H9 (cell line): Measurements from ENCODE around the gene MROH2A. TPM values are rescaled to one million over a fixed set of nuclear protein-coding genes. Genes with fewer than 3 reads are reported as not detected.

Experiments
- DNase-seq: peaks from one replicate; pipeline ENCODE4 v3.0.0-alpha.2; 2017
- H2AFZ ChIP-seq: one replicate; pipeline ENCODE4 v1.6.1; 2013; ENCODE audit warnings: mild to moderate bottlenecking, low read length, control low read depth, moderate library complexity
- H2AK5ac ChIP-seq: 2 replicates; pipeline ENCODE4 v1.6.1; 2013; ENCODE audit warnings: low read length, control low read depth, mixed read lengths; ENCODE audit not compliant: insufficient read length
- H2BK120ac ChIP-seq: one replicate; pipeline ENCODE4 v1.6.1; 2013; ENCODE audit warnings: low read depth, mild to moderate bottlenecking, low read length, control low read depth, inconsistent platforms; ENCODE audit not compliant: poor library complexity, severe bottlenecking
- H2BK12ac ChIP-seq: 2 replicates; pipeline ENCODE4 v1.6.1; 2013; ENCODE audit warnings: low read length, control low read depth, mixed read lengths, low read depth; ENCODE audit not compliant: insufficient read length
- H2BK15ac ChIP-seq: 2 replicates; pipeline ENCODE4 v1.6.1; 2013; ENCODE audit warnings: low read depth, low read length, control low read depth
- H2BK20ac ChIP-seq: one replicate; pipeline ENCODE4 v1.6.1; 2013; ENCODE audit warnings: low read depth, mild to moderate bottlenecking, low read length, control low read depth, inconsistent platforms; ENCODE audit not compliant: poor library complexity, severe bottlenecking
- H2BK5ac ChIP-seq: 2 replicates; pipeline ENCODE4 v1.6.1; 2013; ENCODE audit warnings: low read length, control low read depth, mixed read lengths; ENCODE audit not compliant: insufficient read length
- H3K14ac ChIP-seq: 2 replicates; pipeline ENCODE4 v1.6.1; 2013; ENCODE audit warnings: low read length, control low read depth; ENCODE audit not compliant: insufficient read depth
- H3K18ac ChIP-seq: 2 replicates; pipeline ENCODE4 v1.6.1; 2013; ENCODE audit warnings: low read depth, mild to moderate bottlenecking, mixed read lengths, low read length, control low read depth; ENCODE audit not compliant: insufficient read length
- H3K23ac ChIP-seq: 2 replicates; pipeline ENCODE4 v1.6.1; 2013; ENCODE audit warnings: low read length, control low read depth, mixed read lengths, low read depth; ENCODE audit not compliant: insufficient read length
- H3K23me2 ChIP-seq: 2 replicates; pipeline ENCODE4 v1.6.1; 2013; ENCODE audit warnings: low read depth, mild to moderate bottlenecking, mixed read lengths, low read length, control low read depth; ENCODE audit not compliant: insufficient read length, poor library complexity, severe bottlenecking
- H3K27ac ChIP-seq: 2 replicates; pipeline ENCODE4 v1.5.1; 2013; ENCODE audit warnings: low read length, control low read depth, mixed read lengths, low read depth; ENCODE audit not compliant: insufficient read length
- H3K27me3 ChIP-seq: 2 replicates; pipeline ENCODE4 v1.6.1; 2013; ENCODE audit warnings: low read length, control low read depth, inconsistent platforms; ENCODE audit not compliant: insufficient read depth
- H3K4ac ChIP-seq: 2 replicates; pipeline ENCODE4 v1.6.1; 2013; ENCODE audit warnings: low read depth, mild to moderate bottlenecking, control low read depth, inconsistent platforms, low read length, moderate library complexity
- H3K4me1 ChIP-seq: 2 replicates; pipeline ENCODE4 v1.6.1; 2013; ENCODE audit warnings: low read length, control low read depth, inconsistent platforms; ENCODE audit not compliant: insufficient read depth
- H3K4me2 ChIP-seq: 2 replicates; pipeline ENCODE4 v1.6.1; 2013; ENCODE audit warnings: low read length, control low read depth, mixed read lengths; ENCODE audit not compliant: insufficient read length, insufficient read depth
- H3K56ac ChIP-seq: 2 replicates; pipeline ENCODE4 v1.6.1; 2013; ENCODE audit warnings: low read depth, mild to moderate bottlenecking, mixed read lengths, low read length, control low read depth; ENCODE audit not compliant: insufficient read length
- H3K79me1 ChIP-seq: 2 replicates; pipeline ENCODE4 v1.6.1; 2013; ENCODE audit warnings: low read depth, mild to moderate bottlenecking, moderate library complexity, low read length, control low read depth, inconsistent platforms; ENCODE audit not compliant: insufficient read depth, poor library complexity, severe bottlenecking
- H3K79me2 ChIP-seq: 2 replicates; pipeline ENCODE4 v1.6.1; 2013; ENCODE audit warnings: low read length, control low read depth, inconsistent platforms; ENCODE audit not compliant: insufficient read depth
- H3K9ac ChIP-seq: 2 replicates; pipeline ENCODE4 v1.6.1; 2013; ENCODE audit warnings: low read length, control low read depth, mixed read lengths; ENCODE audit not compliant: insufficient read length; ENCODE audit errors: extremely low read depth
- H3K9me3 ChIP-seq: one replicate; pipeline ENCODE4 v1.6.1; 2013; ENCODE audit warnings: low read depth, low read length, inconsistent platforms; ENCODE audit not compliant: control insufficient read depth
- H3T11ph ChIP-seq: one replicate; pipeline ENCODE4 v1.6.1; 2013; ENCODE audit warnings: mild to moderate bottlenecking, low read length, control low read depth, inconsistent platforms
- H4K20me1 ChIP-seq: one replicate; pipeline ENCODE4 v1.6.1; 2013; ENCODE audit not compliant: control insufficient read depth, insufficient read length, insufficient read depth
- H4K5ac ChIP-seq: 2 replicates; pipeline ENCODE4 v1.6.1; 2013; ENCODE audit warnings: low read depth, mild to moderate bottlenecking, mixed read lengths, low read length, control low read depth; ENCODE audit not compliant: insufficient read length
- H4K8ac ChIP-seq: replicated peaks from 2 replicates; pipeline ENCODE4 v1.6.1; 2013; ENCODE audit warnings: low read length, control low read depth, mixed read lengths, low read depth; ENCODE audit not compliant: insufficient read length
- H4K91ac ChIP-seq: 2 replicates; pipeline ENCODE4 v1.6.1; 2013; ENCODE audit warnings: low read depth, mild to moderate bottlenecking, moderate library complexity, mixed read lengths, low read length, control low read depth; ENCODE audit not compliant: insufficient read length
- H3K27ac Mint-ChIP-seq, 3 experiments: 2 replicates in 2 of 3; 3 replicates in 1 of 3; pipeline ENCODE4 v1.8.0; 2020 to 2021; ENCODE audit warnings: mixed read lengths in 3 of 3, mild to moderate bottlenecking in 1 of 3, moderate library complexity in 1 of 3
- H3K27me3 Mint-ChIP-seq: 2 replicates; pipeline ENCODE4 v1.8.0; 2021; ENCODE audit warnings: low read depth, mild to moderate bottlenecking, moderate library complexity, mixed read lengths
- H3K36me3 Mint-ChIP-seq, 3 experiments: 2 replicates in 2 of 3; 3 replicates in 1 of 3; pipeline ENCODE4 v1.8.0; 2020 to 2021; ENCODE audit warnings: low read depth in 3 of 3, mixed read lengths in 3 of 3; ENCODE audit not compliant: insufficient read depth in 1 of 3
- H3K4me1 Mint-ChIP-seq, 2 experiments: 2 replicates each; pipeline ENCODE4 v1.8.0; 2020; ENCODE audit warnings: mixed read lengths in 2 of 2
- H3K4me3 Mint-ChIP-seq, 2 experiments: 2 replicates in 1 of 2; 3 replicates in 1 of 2; pipeline ENCODE4 v1.8.0; 2020 to 2021; ENCODE audit warnings: mild to moderate bottlenecking in 2 of 2, mixed read lengths in 2 of 2, moderate library complexity in 1 of 2
- H3K9me3 Mint-ChIP-seq, 2 experiments: 2 replicates in 1 of 2; 3 replicates in 1 of 2; pipeline ENCODE4 v1.8.0; 2020; ENCODE audit warnings: mild to moderate bottlenecking in 2 of 2, mixed read lengths in 2 of 2, moderate library complexity in 1 of 2
- WGBS: extraction: QIAGEN DNeasy Blood & Tissue Kit; methylation state at CpG from one replicate; pipeline ENCODE4 v1.1.7; 2013; ENCODE audit warnings: missing lambda C conversion rate, low lambda C conversion rate, mixed read lengths; ENCODE audit not compliant: insufficient read length; ENCODE audit errors: extremely low coverage; 5-methylcytosine and 5-hydroxymethylcytosine counted together
- long read RNA-seq: library from polyadenylated mRNA; unstranded; transcript quantifications from one replicate; pipeline ENCODE4 v2.0.0, GENCODE V29; 2020
- total RNA-seq: library from RNA; stranded (reverse); gene quantifications from 2 replicates; pipeline ENCODE4 v1.2.1, GENCODE V29; 2021
- TF ChIP-seq, protein P1 (sequence below): fragments of 200-600 bp; sonication (generic); conservative IDR thresholded peaks from 3 replicates; pipeline ENCODE4 v1.8.0; 2021; ENCODE audit warnings: antibody characterized with exemption, mild to moderate bottlenecking

The MROH2A gene, protein sequence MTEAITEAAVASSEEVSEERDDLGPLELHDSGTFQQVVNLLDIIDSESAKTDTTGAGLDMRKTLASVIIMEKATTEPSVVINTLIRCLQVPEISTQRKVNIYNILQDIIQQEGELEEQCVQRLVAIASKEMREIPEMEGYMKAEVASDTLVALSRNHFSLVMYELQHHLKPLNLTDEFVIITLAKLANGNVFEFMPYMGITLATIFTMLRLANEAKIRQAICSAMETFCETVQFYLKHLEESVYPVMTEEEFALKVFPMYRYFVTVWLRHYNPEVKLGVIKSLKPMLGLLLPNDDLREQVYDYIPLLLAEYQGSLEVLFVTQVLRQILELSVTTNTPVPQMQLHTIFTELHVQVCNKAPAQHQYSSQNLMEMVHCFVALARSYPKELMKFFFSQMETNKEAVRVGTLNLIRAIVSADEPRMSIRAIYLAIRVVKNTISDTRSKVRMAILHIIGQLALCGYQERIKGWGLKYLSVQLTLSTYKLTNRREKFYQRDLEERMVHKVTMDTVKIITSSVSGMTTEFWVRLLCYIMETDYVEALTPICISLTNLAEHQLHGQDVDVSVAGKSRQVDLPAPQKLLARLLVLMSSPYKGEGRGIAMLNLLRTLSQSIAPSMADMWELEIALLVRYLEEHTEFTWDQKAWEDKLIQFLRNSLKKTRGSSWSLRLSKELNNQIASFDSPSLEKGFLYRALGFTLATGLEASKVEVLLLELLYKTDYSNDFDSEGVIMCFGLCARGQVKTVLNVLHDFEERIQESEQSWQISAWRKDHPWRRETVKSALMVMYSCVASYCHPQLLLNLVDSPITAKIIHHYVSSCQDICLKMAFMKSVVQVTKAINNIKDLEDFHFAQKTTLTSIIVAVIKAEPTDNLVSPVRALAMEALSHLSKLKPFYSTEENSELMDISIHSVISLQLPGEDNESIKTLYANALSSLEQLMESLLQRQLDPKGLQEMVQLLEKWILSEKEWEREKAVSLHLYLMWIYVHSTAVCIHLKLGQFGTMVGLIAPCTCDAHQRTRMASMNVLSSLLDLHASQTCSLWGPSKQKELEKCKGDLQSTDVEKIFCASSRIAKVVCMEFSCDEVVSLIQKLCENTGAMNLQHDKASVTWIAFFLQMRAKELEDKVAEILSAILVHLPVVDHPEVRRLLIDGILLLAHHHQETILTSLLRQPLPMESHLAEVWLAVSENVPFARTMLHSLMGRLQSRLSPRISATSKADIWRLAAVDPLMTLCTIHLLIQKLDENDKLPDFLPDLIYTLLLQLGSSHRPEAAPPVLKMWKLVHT (N-terminal part only)
- total RNA-seq: not detected in 2 replicates
- long read RNA-seq: 0 reads

DNA sequence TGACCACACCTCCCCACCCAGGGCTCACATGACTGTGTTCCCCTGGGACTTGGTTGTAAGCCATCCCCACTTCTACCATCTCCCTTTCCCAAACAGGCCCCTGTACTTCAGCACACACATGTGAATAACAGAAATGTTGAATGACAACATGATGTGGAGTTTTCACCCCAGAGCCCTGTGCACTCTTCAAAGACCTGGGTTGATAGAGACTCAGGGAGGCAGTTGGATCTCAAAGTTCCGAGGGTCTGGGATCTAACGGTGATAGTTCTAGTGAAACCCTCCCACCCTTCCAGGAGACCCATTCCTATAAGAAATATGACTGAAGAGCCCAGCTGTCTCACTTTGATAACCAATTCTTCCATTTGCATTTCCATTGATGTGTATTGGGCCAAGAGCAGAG is at the start of gene MROH2A:
TSS of gene MROH2A (plus strand) at position 301 of the 400 bp plus-strand sequence. CDS start 1,029 bp downstream, outside the sequence.
- no peak within 1 kb of the TSS for H4K5ac ChIP-seq
- no peak within 1 kb of the TSS for H3K56ac ChIP-seq
- no peaks in the 10 kb centered on the region for H4K20me1 ChIP-seq
- H3T11ph ChIP-seq: no peak within 1 kb of the TSS
- H2BK20ac ChIP-seq: no peak within 1 kb of the TSS
- H3K18ac ChIP-seq: no peak within 1 kb of the TSS
- Mint-ChIP-seq H3K27ac (no peak within 1 kb of the TSS), H3K36me3 (peaks cover 1 to 4% (median 3%) of the 10 kb centered on the region in 3 experiments; a peak in 4 of 7 replicates), H3K9me3 (peaks cover 14 to 21% of the 10 kb centered on the region in 2 experiments; a peak in 4 of 5 replicates), H3K4me1 (no peaks in the 10 kb centered on the region), H3K4me3 (no peak within 1 kb of the TSS), H3K27me3 (peaks cover 9% of the 10 kb centered on the region; the same call in 1 of the 2 replicates)
- H2AK5ac ChIP-seq: no peak within 1 kb of the TSS
- H3K9me3 ChIP-seq: peaks cover 4% of the 10 kb centered on the region
- H3K27me3 ChIP-seq: no peaks in the 10 kb centered on the region
- H3K27ac ChIP-seq: no peak within 1 kb of the TSS
- H4K8ac ChIP-seq: no peak within 1 kb of the TSS
- no peaks in the 10 kb centered on the region for H3K79me1 ChIP-seq
- no peak within 1 kb of the TSS for H2BK15ac ChIP-seq
- no peak within 1 kb of the TSS for H3K9ac ChIP-seq
- no peak within 1 kb of the TSS for H2AFZ ChIP-seq
- WGBS: no CpG with 5 or more reads among the region's 2 CpGs
- no peak within 1 kb of the TSS for H2BK120ac ChIP-seq
- no peak within 1 kb of the TSS for H3K23ac ChIP-seq
- DNase-seq: no peak
- no peak within 1 kb of the TSS for H2BK12ac ChIP-seq
- no peak within 1 kb of the TSS for H3K4me2 ChIP-seq
- H2BK5ac ChIP-seq: no peak within 1 kb of the TSS
- no peaks in the 10 kb centered on the region for H3K4me1 ChIP-seq
- no peak within 1 kb of the TSS for H3K14ac ChIP-seq
- no peaks in the 10 kb centered on the region for H3K23me2 ChIP-seq
- no peak within 1 kb of the TSS for H4K91ac ChIP-seq
- H3K79me2 ChIP-seq: no peaks in the 10 kb centered on the region
- H3K4ac ChIP-seq: no peak within 1 kb of the TSS
- TF ChIP-seq, protein P1, sequence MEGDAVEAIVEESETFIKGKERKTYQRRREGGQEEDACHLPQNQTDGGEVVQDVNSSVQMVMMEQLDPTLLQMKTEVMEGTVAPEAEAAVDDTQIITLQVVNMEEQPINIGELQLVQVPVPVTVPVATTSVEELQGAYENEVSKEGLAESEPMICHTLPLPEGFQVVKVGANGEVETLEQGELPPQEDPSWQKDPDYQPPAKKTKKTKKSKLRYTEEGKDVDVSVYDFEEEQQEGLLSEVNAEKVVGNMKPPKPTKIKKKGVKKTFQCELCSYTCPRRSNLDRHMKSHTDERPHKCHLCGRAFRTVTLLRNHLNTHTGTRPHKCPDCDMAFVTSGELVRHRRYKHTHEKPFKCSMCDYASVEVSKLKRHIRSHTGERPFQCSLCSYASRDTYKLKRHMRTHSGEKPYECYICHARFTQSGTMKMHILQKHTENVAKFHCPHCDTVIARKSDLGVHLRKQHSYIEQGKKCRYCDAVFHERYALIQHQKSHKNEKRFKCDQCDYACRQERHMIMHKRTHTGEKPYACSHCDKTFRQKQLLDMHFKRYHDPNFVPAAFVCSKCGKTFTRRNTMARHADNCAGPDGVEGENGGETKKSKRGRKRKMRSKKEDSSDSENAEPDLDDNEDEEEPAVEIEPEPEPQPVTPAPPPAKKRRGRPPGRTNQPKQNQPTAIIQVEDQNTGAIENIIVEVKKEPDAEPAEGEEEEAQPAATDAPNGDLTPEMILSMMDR: no peak
